GM12878 (cell line): ENCODE measurements around the gene WBP1L. TPM values are rescaled to one million over a fixed set of nuclear protein-coding genes. Genes with fewer than 3 reads are reported as not detected.

Experiments used
- ATAC-seq: fragments of 200-7000 bp; cut with Tn5 transposase; 3 replicates; pipeline ENCODE4 v1.9.1; 2020; ENCODE audit warnings: mild to moderate bottlenecking, moderate library complexity
- BruUV-seq: library from RNA; stranded (reverse); fragments of 400-500 nt; replicated peaks from 2 replicates; lab custom pipeline; 2021; lab: Mats Ljungman, UMichigan
- CTCF ChIA-PET: fragments of 300-600 bp; sonication (Branson Sonifier 250); formaldehyde crosslinking; extraction: SDS; loops from one replicate; lab custom pipeline; 2021; ENCODE audit warnings: inconsistent platforms; lab: Yijun Ruan, JAX
- POLR2A ChIA-PET: fragments of 350-600 bp; formaldehyde crosslinking; extraction: SDS; loops from one replicate; lab custom pipeline; 2021; ENCODE audit warnings: inconsistent platforms; lab: Charles Lee
- RAD21 ChIA-PET: fragments of 300-600 bp; sonication (Branson Sonifier 250); formaldehyde crosslinking; loops from one replicate; lab custom pipeline; 2023; ENCODE audit warnings: antibody characterized with exemption; ENCODE audit not compliant: unreplicated experiment; lab: Charles Lee
- SMC1A ChIA-PET: fragments of 300-600 bp; sonication (Branson Sonifier 250); formaldehyde crosslinking; loops from one replicate; lab custom pipeline; 2023; ENCODE audit not compliant: unreplicated experiment, uncharacterized antibody; lab: Charles Lee
- DNase-seq: peaks from one replicate; pipeline ENCODE4 v3.0.0-alpha.2; 2011; ENCODE audit warnings: low read depth, low spot score
- FAIRE-seq: peaks from 3 replicates; lab custom pipeline; 2011; peaks lifted over from hg19 to GRCh38; lab: Jason Lieb, UNC
- H2AFZ ChIP-seq: 2 replicates; pipeline ENCODE4 v1.6.0; 2011; ENCODE audit warnings: low read depth, low read length, control low read depth; ENCODE audit not compliant: control insufficient read depth
- H3K27ac ChIP-seq: 2 replicates; pipeline ENCODE4 v1.5.1; 2011; ENCODE audit warnings: control low read depth; ENCODE audit not compliant: control insufficient read depth, insufficient read depth
- H3K27me3 ChIP-seq, 2 experiments: replicated peaks in 1 of 2; 2 replicates each; pipeline versions ENCODE4 v1.6.0 to v1.6.1; 2011; ENCODE audit warnings: low read length in 1 of 2; ENCODE audit not compliant: control insufficient read depth in 2 of 2, insufficient read depth in 2 of 2
- H3K36me3 ChIP-seq, 2 experiments: 2 replicates each; pipeline ENCODE4 v1.5.1; 2011; ENCODE audit warnings: low read length in 1 of 2; ENCODE audit not compliant: control insufficient read depth in 2 of 2, insufficient read depth in 2 of 2
- H3K4me1 ChIP-seq: 2 replicates; pipeline ENCODE4 v1.6.1; 2011; ENCODE audit warnings: mild to moderate bottlenecking, low read length, moderate library complexity, mixed read lengths; ENCODE audit not compliant: control insufficient read depth, insufficient read depth
- H3K4me2 ChIP-seq: 2 replicates; pipeline ENCODE4 v1.6.0; 2011; ENCODE audit warnings: control low read depth; ENCODE audit not compliant: control insufficient read depth, insufficient read depth
- H3K4me3 ChIP-seq: fragments of 200-600 bp; sonication (generic); 2 replicates; pipeline ENCODE4 v1.5.1; 2016
- H3K79me2 ChIP-seq: 2 replicates; pipeline ENCODE4 v1.6.0; 2011; ENCODE audit warnings: low read length; ENCODE audit not compliant: control insufficient read depth, insufficient read depth
- H3K9ac ChIP-seq: 2 replicates; pipeline ENCODE4 v1.8.0; 2011; ENCODE audit warnings: low read length, control low read depth, mixed read lengths; ENCODE audit not compliant: control insufficient read depth, insufficient read depth
- H3K9me3 ChIP-seq: replicated peaks from 3 replicates; pipeline ENCODE4 v1.5.1; 2011; ENCODE audit warnings: mild to moderate bottlenecking, low read length; ENCODE audit not compliant: control insufficient read depth, insufficient read depth
- H4K20me1 ChIP-seq: 2 replicates; pipeline ENCODE4 v1.6.0; 2011; ENCODE audit not compliant: control insufficient read depth, insufficient read depth
- ASH2L ChIP-seq: fragments of 300-600, 200-600 bp; sonication (generic); IDR thresholded peaks from 2 replicates; pipeline ENCODE4 v1.6.1; 2017; ENCODE audit warnings: low read depth, mild to moderate bottlenecking, borderline replicate concordance
- BCL11A ChIP-seq: IDR thresholded peaks from 2 replicates; pipeline ENCODE4 v1.6.1; 2011; ENCODE audit warnings: low read depth, low read length
- CHD2 ChIP-seq: IDR thresholded peaks from 2 replicates; pipeline ENCODE4 v1.6.1; 2011; ENCODE audit warnings: low read depth, low read length, improper control_type of control experiment, borderline replicate concordance
- CUX1 ChIP-seq: IDR thresholded peaks from 2 replicates; pipeline ENCODE4 v1.6.1; 2012; ENCODE audit warnings: improper control_type of control experiment, low read depth, low read length; ENCODE audit not compliant: insufficient replicate concordance
- GATAD2B ChIP-seq: fragments of 450-650 bp; conservative IDR thresholded peaks from 2 replicates; pipeline ENCODE4 v1.6.1; 2017; ENCODE audit warnings: low read depth, mild to moderate bottlenecking, moderate library complexity
- HCFC1 ChIP-seq: fragments of 150-350 bp; IDR thresholded peaks from 2 replicates; pipeline ENCODE4 v1.6.1; 2014; ENCODE audit warnings: low read length
- IKZF1 ChIP-seq: fragments of 450-650 bp; conservative IDR thresholded peaks from 2 replicates; pipeline ENCODE4 v1.6.1; 2017; ENCODE audit warnings: antibody characterized with exemption, mild to moderate bottlenecking
- KAT2A ChIP-seq: conservative IDR thresholded peaks from 2 replicates; pipeline ENCODE4 v1.6.1; 2011; ENCODE audit warnings: low read depth, low read length; ENCODE audit not compliant: control insufficient read depth
- LARP7 ChIP-seq: fragments of 450-650 bp; IDR thresholded peaks from 2 replicates; pipeline ENCODE4 v1.6.1; 2017; ENCODE audit warnings: mild to moderate bottlenecking
- MEF2A ChIP-seq: IDR thresholded peaks from 2 replicates; pipeline ENCODE4 v1.6.1; 2011; ENCODE audit warnings: low read depth, mild to moderate bottlenecking, low read length, moderate library complexity; ENCODE audit not compliant: insufficient read depth
- PAX8 ChIP-seq: fragments of 450-650 bp; IDR thresholded peaks from 2 replicates; pipeline ENCODE4 v1.6.1; 2017; ENCODE audit warnings: mild to moderate bottlenecking, moderate library complexity
- RB1 ChIP-seq: fragments of 450-650 bp; formaldehyde crosslinking; IDR thresholded peaks from 2 replicates; pipeline ENCODE4 v1.6.1; 2017; ENCODE audit warnings: mild to moderate bottlenecking, borderline replicate concordance
- SMARCA5 ChIP-seq: fragments of 450-650 bp; IDR thresholded peaks from 2 replicates; pipeline ENCODE4 v1.6.1; 2017; ENCODE audit warnings: mild to moderate bottlenecking
- SMC3 ChIP-seq: IDR thresholded peaks from 2 replicates; pipeline ENCODE4 v1.6.1; 2011; ENCODE audit warnings: low read length, improper control_type of control experiment, borderline replicate concordance
- TCF12 ChIP-seq: IDR thresholded peaks from 2 replicates; pipeline ENCODE4 v1.6.1; 2011; ENCODE audit warnings: low read depth, mild to moderate bottlenecking, low read length
- WGBS: methylation state at CpG from one replicate; pipeline ENCODE4 v1.1.6; 2016; ENCODE audit warnings: low lambda C conversion rate; ENCODE audit not compliant: insufficient replicate concordance, insufficient coverage; ENCODE audit errors: missing lambda C conversion rate; 5-methylcytosine and 5-hydroxymethylcytosine counted together
- in situ Hi-C: fragments of 300-500 bp; cut with MboI; formaldehyde crosslinking; loops from 9 replicates; pipeline ENCODE4 v1.14.3; 2018; ENCODE audit warnings: mixed read lengths
- intact Hi-C: fragments of 100-400 bp; cut with micrococcal nuclease; formaldehyde crosslinking; loops from one replicate; pipeline ENCODE4 v1.14.2; 2022; ENCODE audit not compliant: unreplicated experiment
- polyA plus RNA-seq, 11 experiments: library from polyadenylated mRNA; depleted of rRNA in 4 of 11; unstranded in 6 of 11; stranded (reverse) in 5 of 11; fragments of >200 nt; fragmentation: Nextera tagmentation in 4 of 11; fragmentation: Illumina TruSeq in 1 of 11; extraction: Ambion mirVana in 4 of 11; extraction: Trizol in 1 of 11; gene quantifications; 1 replicate in 1 of 11; 2 replicates in 10 of 11; pipeline versions ENCODE4 v1.2.1 to v1.2.3, GENCODE V29; 2011 to 2016; ENCODE audit warnings: inconsistent platforms in 2 of 11, missing spikeins in 2 of 11, low read depth in 1 of 11
- total RNA-seq, 4 experiments: library from RNA; depleted of rRNA in 3 of 4; stranded (reverse); fragments of >200 nt in 3 of 4; fragmentation: Illumina TruSeq in 1 of 4; extraction: Trizol in 1 of 4; gene quantifications; 2 replicates each; pipeline versions ENCODE4 v1.2.1 to v1.2.3, GENCODE V29; 2013 to 2021

WBP1L gene
- total and polyA plus RNA-seq, 10 of the 15 experiments (the other 5 are each of a cell fraction or from before 2014, with no cell fraction given) = 3.7 to 18.8 (median 12.3) TPM

GRCh38 chr10:102759497-102760210 lies 15.9 kb downstream of the WBP1L start:
- H4K20me1 ChIP-seq = no peaks in the 10 kb centered on the region
- intact Hi-C loops = no loop called here

GRCh38 chr10:102761981-102762380 lies 18.2 kb downstream of the WBP1L start:
- Histone ChIP-seq H3K79me2 (peaks cover 9% of the 10 kb centered on the region), H3K4me3 (no peak overlapping the region), H3K27ac (no peak overlapping the region), H3K27me3 (no peaks in the 10 kb centered on the region), H3K4me1 (peaks cover 8% of the 10 kb centered on the region), H3K9ac (no peak overlapping the region), H3K9me3 (peaks cover 3% of the 10 kb centered on the region; the same call in 2 of the 3 replicates), H3K36me3 (peaks cover 0 to 4% of the 10 kb centered on the region in 2 experiments; a peak in 2 of 4 replicates), H4K20me1 (no peaks in the 10 kb centered on the region), H2AFZ (no peak overlapping the region), H3K4me2 (no peak overlapping the region)
- in situ Hi-C loops (no loop called here), intact Hi-C loops (no loop called here)
- ATAC-seq (no peak), DNase-seq (no peak), FAIRE-seq (no peak)
- SMC1A ChIA-PET = no interaction called here
- BruUV-seq = no TSS peak
- CTCF ChIA-PET = interaction anchor here (4.7 kb wide), 1 partner anchor 9 kb away, joined by 32 read pairs; no protein-coding TSS in a partner anchor
- WGBS = 100% methylated on average over 4 of the region's 4 CpGs
- POLR2A ChIA-PET = no interaction called here
- RAD21 ChIA-PET = interaction anchor here (1.5 kb wide), 1 partner anchor 42 kb away, joined by 4 read pairs; no protein-coding TSS in a partner anchor
- TF ChIP-seq CHD2 (no peak), MEF2A (no peak), BCL11A (no peak), IKZF1 (no peak), GATAD2B (no peak), TCF12 (no peak), CUX1 (no peak), HCFC1 (no peak), SMARCA5 (no peak)

More at GRCh38 chr10:102759497-102760210, 15.9 kb downstream of the WBP1L start:
- RAD21 ChIA-PET = no interaction called here
- CTCF ChIA-PET = interaction anchor here (1.0 to 1.5 kb wide), 3 partner anchors 10 to 142 kb away, joined by 3 to 4 read pairs (median 3); no protein-coding TSS in a partner anchor
- H3K27me3 ChIP-seq = no peaks in the 10 kb centered on the region
- no peak overlapping the region for H3K9ac ChIP-seq
- no peak overlapping the region for H3K27ac ChIP-seq
- WGBS = 92% methylated on average over 3 of the region's 3 CpGs
- BruUV-seq = no TSS peak
- H3K4me3 ChIP-seq = no peak overlapping the region
- in situ Hi-C loops = no loop called here
- H3K79me2 ChIP-seq = peaks cover 7% of the 10 kb centered on the region
- H3K4me2 ChIP-seq = no peak overlapping the region
- peaks cover 6% of the 10 kb centered on the region for H3K4me1 ChIP-seq
- DNase-seq (no peak), ATAC-seq (no peak), FAIRE-seq (peak; percentile 47)
- POLR2A ChIA-PET = interaction anchor here (0.5 to 0.6 kb wide), 2 partner anchors 68 to 218 kb away, joined by 4 to 5 read pairs; no protein-coding TSS in a partner anchor
- no peak for TF ChIP-seq PAX8
- TF ChIP-seq RB1 = no peak
- no peak for TF ChIP-seq SMARCA5
- TF ChIP-seq LARP7 = no peak
- no peak for TF ChIP-seq KAT2A
- TF ChIP-seq ASH2L = no peak
- TF ChIP-seq SMC3 = no peak
- H3K36me3 ChIP-seq = no peaks in the 10 kb centered on the region
- H3K9me3 ChIP-seq = peaks cover 3% of the 10 kb centered on the region; the same call in 2 of the 3 replicates
- H2AFZ ChIP-seq = no peak overlapping the region
- SMC1A ChIA-PET = interaction anchor here (0.5 to 1.0 kb wide), 2 partner anchors 9 to 165 kb away, joined by 3 read pairs; no protein-coding TSS in a partner anchor
